Ectodermal cell (in vitro differentiated cells): ENCODE results near the gene PPT2.

ENCODE experiments used
- H3K27ac ChIP-seq: 2 replicates; pipeline ENCODE4 v1.7.0; 2013; ENCODE audit warnings: mild to moderate bottlenecking, low read depth, low read length; ENCODE audit not compliant: insufficient read depth, poor library complexity, severe bottlenecking
- H3K27me3 ChIP-seq: 2 replicates; pipeline ENCODE4 v1.7.0; 2013; ENCODE audit warnings: mild to moderate bottlenecking, low read length; ENCODE audit not compliant: insufficient read depth, control insufficient read depth, poor library complexity, severe bottlenecking
- H3K36me3 ChIP-seq: one replicate; pipeline ENCODE4 v1.7.0; 2013; ENCODE audit warnings: low read length; ENCODE audit not compliant: control insufficient read depth, insufficient read depth
- H3K4me1 ChIP-seq: one replicate; pipeline ENCODE4 v1.7.0; 2013; ENCODE audit warnings: low read length; ENCODE audit not compliant: control insufficient read depth, insufficient read depth
- H3K4me3 ChIP-seq: 2 replicates; pipeline ENCODE4 v1.7.0; 2013; ENCODE audit warnings: low read depth, low read length, control low read depth; ENCODE audit not compliant: insufficient read depth
- H3K9me3 ChIP-seq: 2 replicates; pipeline ENCODE4 v1.7.0; 2013; ENCODE audit warnings: mild to moderate bottlenecking, low read length, moderate library complexity; ENCODE audit not compliant: control insufficient read depth
- WGBS, 2 experiments: methylation state at CpG; one replicate each; pipeline ENCODE4 v1.1.7; 2013; ENCODE audit warnings: missing lambda C conversion rate in 2 of 2; 5-methylcytosine and 5-hydroxymethylcytosine counted together

The PPT2 gene

DNA sequence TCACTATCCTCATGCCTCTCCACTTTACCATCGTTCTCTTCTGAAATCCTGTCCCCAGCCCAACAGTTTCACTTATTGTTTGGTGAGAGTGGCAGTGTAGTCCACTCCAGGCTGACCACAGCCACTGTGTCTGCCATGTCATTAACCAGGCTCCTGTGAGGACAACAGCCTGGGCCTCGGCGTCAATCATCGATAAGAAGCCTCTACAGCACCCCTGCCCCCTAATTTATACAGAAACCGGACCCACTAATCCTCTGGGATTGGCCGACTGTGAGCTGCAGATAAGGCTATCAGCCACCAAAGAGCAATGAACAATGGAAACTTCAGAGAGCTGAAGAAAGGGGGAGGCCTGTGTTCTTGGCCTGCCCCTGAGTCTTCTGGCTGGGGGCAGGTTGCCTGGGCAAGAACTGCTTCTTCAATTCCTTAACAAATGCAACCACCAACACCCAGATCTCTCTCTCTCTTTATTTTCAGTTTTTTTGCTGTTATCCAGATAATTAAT is 13.9 kb downstream of the PPT2 start:
- peaks cover 28% of the 10 kb centered on the region for H3K36me3 ChIP-seq
- H3K4me1 ChIP-seq: peaks cover 34% of the 10 kb centered on the region
- WGBS, 2 experiments: 87 to 89% methylated on average over 6 of the region's 6 CpGs
- H3K27me3 ChIP-seq: no peaks in the 10 kb centered on the region
- H3K27ac ChIP-seq: peak overlapping the region; percentile 50
- no peak overlapping the region for H3K4me3 ChIP-seq
- no peaks in the 10 kb centered on the region for H3K9me3 ChIP-seq

GRCh38 chr6:32168350-32168749 is 14.4 kb downstream of the PPT2 start:
- Histone ChIP-seq H3K9me3 (no peaks in the 10 kb centered on the region), H3K36me3 (peaks cover 28% of the 10 kb centered on the region), H3K27ac (peak overlapping the region; percentile 6), H3K4me1 (peaks cover 36% of the 10 kb centered on the region), H3K27me3 (no peaks in the 10 kb centered on the region), H3K4me3 (no peak overlapping the region)
- WGBS, 2 experiments: 75 to 87% methylated on average over 2 of the region's 2 CpGs

DNA sequence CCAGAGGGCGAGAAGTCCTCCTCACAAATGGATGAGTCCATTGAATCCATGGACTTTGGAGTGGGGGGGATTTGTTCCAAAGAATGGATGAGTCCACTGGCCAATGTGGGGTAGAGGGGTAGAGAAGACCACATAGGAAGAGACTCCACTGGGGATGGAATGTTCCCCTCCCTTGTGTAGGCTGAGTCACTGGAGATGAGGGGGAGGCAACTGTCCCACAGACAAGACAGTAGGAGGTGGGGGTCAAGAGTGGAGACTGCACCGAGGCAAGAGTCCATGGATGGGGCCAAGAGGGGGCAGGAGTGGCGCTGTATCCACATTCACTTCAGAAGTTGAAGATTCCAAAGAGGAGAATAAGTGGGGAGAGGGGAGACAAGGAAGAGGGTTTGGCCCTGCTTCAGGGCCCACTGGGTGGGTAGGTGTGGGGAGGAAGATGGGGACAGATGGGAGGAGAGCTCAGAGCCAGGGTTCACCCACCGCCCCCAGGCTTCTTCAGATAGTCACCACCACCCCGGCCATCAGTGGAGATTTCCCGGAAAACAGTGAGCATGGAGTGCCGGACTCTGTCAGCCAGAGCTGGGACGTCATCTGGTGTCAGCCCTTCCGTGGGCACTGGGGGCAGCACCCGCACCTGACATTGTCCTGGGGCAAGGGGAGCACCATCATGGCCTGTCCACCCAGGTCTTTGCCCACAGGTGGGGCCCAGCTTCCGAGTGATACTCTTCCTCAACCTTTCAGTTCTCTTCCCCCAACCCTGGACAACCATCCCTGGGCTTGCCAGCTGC is 15.1 kb downstream of the PPT2 start:
- no peak overlapping the region for H3K27ac ChIP-seq
- WGBS, 2 experiments: 94 to 95% methylated on average over 11 of the region's 11 CpGs

GRCh38 chr6:32170294-32170693 is 16.4 kb downstream of the PPT2 start:
- no peaks in the 10 kb centered on the region for H3K9me3 ChIP-seq

More for the DNA sequence above, 15.1 kb downstream of the PPT2 start:
- peaks cover 31% of the 10 kb centered on the region for H3K4me1 ChIP-seq
- H3K4me3 ChIP-seq: no peak overlapping the region
- H3K36me3 ChIP-seq: peaks cover 28% of the 10 kb centered on the region
- no peaks in the 10 kb centered on the region for H3K9me3 ChIP-seq
- H3K27me3 ChIP-seq: no peaks in the 10 kb centered on the region

DNA sequence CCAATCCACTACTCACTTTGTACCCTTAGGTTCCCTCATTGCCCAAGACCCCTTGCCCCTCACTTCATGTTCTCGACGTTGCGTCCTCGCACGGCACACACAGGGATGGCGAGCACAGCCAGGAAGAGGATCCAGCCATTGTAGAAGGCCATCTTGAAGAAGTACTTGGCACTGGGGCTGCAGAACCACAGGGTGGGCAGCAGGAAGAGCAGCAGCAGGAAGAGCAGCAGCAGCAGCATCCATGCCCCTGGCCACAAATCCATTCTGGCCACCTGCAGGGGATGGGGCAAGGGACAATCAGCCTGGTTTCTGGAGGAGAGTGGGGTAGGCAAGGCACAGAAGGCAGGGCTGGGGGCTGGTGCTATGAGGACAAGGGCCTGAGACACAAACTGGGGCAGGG is 17.3 kb downstream of the PPT2 start:
- Histone ChIP-seq H3K4me3 (no peak overlapping the region), H3K27ac (no peak overlapping the region), H3K4me1 (peaks cover 30% of the 10 kb centered on the region), H3K9me3 (no peaks in the 10 kb centered on the region), H3K27me3 (no peaks in the 10 kb centered on the region), H3K36me3 (peaks cover 28% of the 10 kb centered on the region)
- WGBS, 2 experiments: 91 to 94% methylated on average over 6 of the region's 6 CpGs

More at GRCh38 chr6:32170294-32170693, 16.4 kb downstream of the PPT2 start:
- H3K27ac ChIP-seq: no peak overlapping the region
- H3K36me3 ChIP-seq: peaks cover 28% of the 10 kb centered on the region
- WGBS, 2 experiments: 96% methylated on average over 11 of the region's 11 CpGs
- peaks cover 30% of the 10 kb centered on the region for H3K4me1 ChIP-seq
- no peaks in the 10 kb centered on the region for H3K27me3 ChIP-seq
- no peak overlapping the region for H3K4me3 ChIP-seq

- Histone ChIP-seq H3K9me3 (no peaks in the 10 kb centered on the region), H3K27me3 (no peaks in the 10 kb centered on the region), H3K36me3 (peaks cover 27% of the 10 kb centered on the region), H3K27ac (no peak overlapping the region), H3K4me3 (no peak overlapping the region), H3K4me1 (peaks cover 22% of the 10 kb centered on the region)
- 79 to 85% methylated on average over 4 of the region's 4 CpGs for WGBS, 2 experiments
These were observed 19.2 kb downstream of the PPT2 start for GRCh38 chr6:32173051-32173727.

DNA sequence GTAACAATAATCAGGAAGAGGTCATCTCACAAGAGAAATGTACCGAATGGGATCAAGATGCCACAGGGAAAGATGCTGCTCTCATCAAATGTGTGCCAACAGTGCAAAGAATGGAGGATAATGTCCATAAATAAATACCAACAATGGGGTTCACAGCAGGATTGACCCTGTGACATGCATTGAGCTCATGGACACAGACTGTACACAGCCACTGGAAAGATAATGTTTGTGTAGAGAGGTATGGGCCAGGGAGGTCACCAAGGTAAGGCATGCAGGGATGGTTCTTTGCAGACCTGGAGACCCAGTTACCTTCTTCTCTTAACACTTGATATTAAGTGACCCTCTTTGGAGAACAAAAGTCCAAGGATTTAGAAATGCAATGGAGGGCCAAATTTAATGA is 20.5 kb downstream of the PPT2 start:
- peaks cover 21% of the 10 kb centered on the region for H3K4me1 ChIP-seq
- no peak overlapping the region for H3K27ac ChIP-seq
- WGBS, 2 experiments: 95% methylated on average over 1 of the region's 1 CpG
- H3K9me3 ChIP-seq: no peaks in the 10 kb centered on the region
- H3K27me3 ChIP-seq: no peaks in the 10 kb centered on the region
- peak overlapping the region; percentile 98 for H3K4me3 ChIP-seq
- peaks cover 19% of the 10 kb centered on the region for H3K36me3 ChIP-seq

GRCh38 chr6:32175322-32175710 is 21.4 kb downstream of the PPT2 start:
- Histone ChIP-seq H3K9me3 (no peaks in the 10 kb centered on the region), H3K27ac (no peak overlapping the region), H3K36me3 (peaks cover 12% of the 10 kb centered on the region), H3K4me1 (peaks cover 25% of the 10 kb centered on the region), H3K27me3 (no peaks in the 10 kb centered on the region), H3K4me3 (peak overlapping the region; percentile 98)
- WGBS, 2 experiments: 0 to 3% methylated on average over 2 of the region's 2 CpGs

DNA sequence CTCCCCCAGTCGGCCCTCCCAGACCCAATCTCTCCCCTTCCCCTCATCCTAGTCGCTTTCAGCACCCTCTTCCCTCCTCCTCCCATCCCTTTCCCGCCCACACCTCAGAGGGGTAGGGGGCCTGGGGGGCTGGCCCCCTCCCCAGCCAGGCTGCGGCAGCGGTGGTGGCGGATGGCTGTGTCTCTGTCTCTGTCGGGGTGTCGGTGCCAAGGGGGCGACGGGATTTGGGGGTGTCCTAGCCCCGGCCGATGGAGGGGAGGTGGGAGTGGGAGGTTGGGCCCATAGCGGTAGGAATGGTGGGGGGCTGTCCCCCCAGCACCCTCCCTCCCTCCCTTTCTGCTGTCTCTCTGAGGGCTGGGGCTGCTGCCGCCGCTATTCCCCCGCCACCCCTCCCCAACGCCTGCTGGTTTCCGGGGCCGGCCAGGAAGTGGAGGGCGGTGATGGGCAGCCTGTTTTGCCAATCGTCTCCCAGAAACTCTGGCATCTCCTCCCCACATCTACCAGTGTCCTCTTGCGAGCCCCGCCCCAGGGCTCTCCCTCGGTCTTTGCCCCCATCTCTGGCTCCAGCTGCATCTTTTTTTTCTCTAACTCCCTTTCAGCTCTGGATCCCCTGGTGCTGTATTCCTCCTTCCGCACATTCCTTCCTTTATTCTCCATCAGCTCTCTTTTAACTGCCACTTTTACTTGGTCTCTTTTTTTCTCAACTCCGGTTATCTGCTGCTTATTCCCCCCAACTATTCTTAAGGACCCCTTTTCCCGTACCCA is 22.0 kb downstream of the PPT2 start, which contains the start of gene AGPAT1:
TSS of gene AGPAT1 (minus strand) at position 374 of the 765 bp plus-strand sequence. CDS start 4,588 bp downstream, outside the sequence.
- Histone ChIP-seq H3K27ac (peak within 1 kb of the TSS; percentile 99), H3K27me3 (no peaks in the 10 kb centered on the region)
- WGBS, 2 experiments: 1 to 2% methylated on average over 26 to 27 of the region's 27 CpGs

More for the DNA sequence above, 22.0 kb downstream of the PPT2 start, which contains the start of gene AGPAT1:
- Histone ChIP-seq H3K9me3 (no peaks in the 10 kb centered on the region), H3K36me3 (peaks cover 6% of the 10 kb centered on the region), H3K4me1 (peaks cover 25% of the 10 kb centered on the region), H3K4me3 (peak within 1 kb of the TSS; percentile 98)
